GM21717 (cell line): Measurements from ENCODE around the gene ANKUB1.

Source experiments
- ATAC-seq: cut with Tn5 transposase; IDR thresholded peaks from one replicate; pipeline ENCODE4 v1.9.1; 2021; ENCODE audit warnings: mild to moderate bottlenecking, moderate library complexity; ENCODE audit not compliant: unreplicated experiment

The ANKUB1 gene

DNA sequence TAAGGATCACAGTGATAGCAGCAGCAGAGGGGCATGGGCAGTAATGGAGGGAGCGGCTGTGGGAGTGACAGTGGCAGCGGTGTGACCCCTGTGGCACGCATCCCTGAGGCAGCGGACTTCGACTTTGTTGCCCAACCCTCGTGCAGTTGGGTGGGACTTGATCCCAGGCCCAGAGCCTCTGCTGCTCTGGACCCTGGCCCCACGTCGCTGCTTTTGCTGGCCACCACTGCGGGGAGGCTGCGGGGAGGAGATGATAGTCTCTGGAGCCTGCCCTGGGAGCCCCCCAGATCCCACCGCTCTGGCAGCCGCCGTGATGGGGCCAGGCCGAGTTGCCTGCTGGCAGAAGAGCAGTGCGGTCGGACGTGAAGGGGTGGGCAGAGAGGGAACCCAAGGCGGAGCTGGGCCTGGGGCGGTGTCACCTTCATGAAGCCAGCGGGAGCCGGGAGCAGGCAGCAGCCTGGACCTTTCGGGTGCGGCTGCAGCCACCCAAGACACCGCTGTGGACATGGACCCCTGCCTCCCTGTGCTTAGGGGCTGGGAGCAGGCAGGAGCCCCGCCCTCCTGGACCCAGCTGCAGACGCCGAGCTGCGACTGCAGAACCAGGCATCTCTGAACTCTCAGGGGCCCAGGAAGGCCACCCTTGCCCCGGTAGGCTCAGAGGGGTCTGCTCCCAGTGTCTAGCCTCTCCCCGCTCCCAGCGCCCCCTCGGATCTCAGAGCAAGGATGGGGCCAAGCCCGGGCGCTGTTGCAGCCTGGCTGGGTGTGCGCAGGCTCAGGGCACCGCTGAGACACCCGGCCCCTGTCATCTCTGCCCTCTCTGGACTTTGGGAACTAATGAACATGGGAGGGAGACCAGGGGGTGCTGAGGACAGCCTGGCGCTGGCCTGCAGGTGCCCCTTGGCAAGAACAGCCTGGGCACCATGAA lies 78.4 kb downstream of the ANKUB1 start:
- no peak for ATAC-seq
